PC-3 (cell line): ENCODE results near the gene PLEKHH2.

ENCODE experiments used
- CTCF ChIP-seq: fragments of 300-600 bp; sonication (generic); conservative IDR thresholded peaks from 2 replicates; pipeline ENCODE4 v1.5.1; 2017; ENCODE audit warnings: antibody characterized with exemption, low read depth, mild to moderate bottlenecking, low read length
- EZH2 ChIP-seq: fragments of 300-600 bp; sonication (generic); IDR thresholded peaks from one replicate; pipeline ENCODE4 v1.6.1; 2017; ENCODE audit warnings: antibody characterized with exemption, mild to moderate bottlenecking, low read length; ENCODE audit not compliant: unreplicated experiment
- EZH2phosphoT487 ChIP-seq: fragments of 300-600 bp; sonication (generic); IDR thresholded peaks from 2 replicates; pipeline ENCODE4 v1.6.1; 2018; ENCODE audit warnings: mild to moderate bottlenecking, antibody characterized with exemption, low read length, borderline replicate concordance

- TF ChIP-seq CTCF (no peak), EZH2phosphoT487 (no peak), EZH2 (no peak)
Measured at GRCh38 chr2:43802135-43802534, 165.1 kb downstream of the PLEKHH2 start.
